Mammary epithelial cell (primary cell): Measurements from ENCODE around the gene HOXA7.

Source experiments
- EZH2 ChIP-seq: IDR thresholded peaks from 2 replicates; pipeline ENCODE4 v1.6.1; 2012; ENCODE audit warnings: low read length, inconsistent platforms, borderline replicate concordance
- TF ChIP-seq, protein P1 (sequence below), 2 donors: IDR thresholded peaks in 1 of 2; conservative IDR thresholded peaks in 1 of 2; 2 replicates each; pipeline ENCODE4 v1.5.1; 2011 to 2012; ENCODE audit warnings: inconsistent platforms in 2 of 2, low read length in 2 of 2, mild to moderate bottlenecking in 2 of 2, control low read depth in 1 of 2, low read depth in 1 of 2; ENCODE audit not compliant: insufficient read depth in 1 of 2; ENCODE audit errors: extremely low read depth in 1 of 2

DNA sequence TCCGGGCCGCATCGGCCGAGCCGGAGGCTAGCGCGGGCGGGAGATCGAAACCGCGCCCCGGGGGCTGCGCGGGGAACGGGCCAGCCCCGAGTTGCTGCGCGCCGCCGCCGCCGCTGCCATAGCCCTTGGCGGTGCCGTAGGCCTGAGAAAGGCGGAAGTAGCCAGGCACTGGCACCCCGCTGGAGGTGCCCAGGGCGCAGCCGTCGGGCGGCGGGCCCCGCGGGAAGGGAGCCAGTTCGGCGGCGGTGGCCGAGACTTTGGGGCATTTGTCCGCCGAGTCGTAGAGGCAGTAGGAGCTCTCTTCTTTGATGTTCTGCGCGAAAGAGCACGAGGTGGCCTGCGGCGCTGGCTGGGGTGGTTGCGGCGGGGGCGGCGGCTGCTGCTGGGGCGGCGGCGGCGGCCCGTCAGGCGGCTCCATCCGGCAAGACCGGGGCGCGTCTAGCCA is 17.1 kb upstream of the HOXA7 start:
- TF ChIP-seq, protein P1, sequence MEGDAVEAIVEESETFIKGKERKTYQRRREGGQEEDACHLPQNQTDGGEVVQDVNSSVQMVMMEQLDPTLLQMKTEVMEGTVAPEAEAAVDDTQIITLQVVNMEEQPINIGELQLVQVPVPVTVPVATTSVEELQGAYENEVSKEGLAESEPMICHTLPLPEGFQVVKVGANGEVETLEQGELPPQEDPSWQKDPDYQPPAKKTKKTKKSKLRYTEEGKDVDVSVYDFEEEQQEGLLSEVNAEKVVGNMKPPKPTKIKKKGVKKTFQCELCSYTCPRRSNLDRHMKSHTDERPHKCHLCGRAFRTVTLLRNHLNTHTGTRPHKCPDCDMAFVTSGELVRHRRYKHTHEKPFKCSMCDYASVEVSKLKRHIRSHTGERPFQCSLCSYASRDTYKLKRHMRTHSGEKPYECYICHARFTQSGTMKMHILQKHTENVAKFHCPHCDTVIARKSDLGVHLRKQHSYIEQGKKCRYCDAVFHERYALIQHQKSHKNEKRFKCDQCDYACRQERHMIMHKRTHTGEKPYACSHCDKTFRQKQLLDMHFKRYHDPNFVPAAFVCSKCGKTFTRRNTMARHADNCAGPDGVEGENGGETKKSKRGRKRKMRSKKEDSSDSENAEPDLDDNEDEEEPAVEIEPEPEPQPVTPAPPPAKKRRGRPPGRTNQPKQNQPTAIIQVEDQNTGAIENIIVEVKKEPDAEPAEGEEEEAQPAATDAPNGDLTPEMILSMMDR (conservative IDR thresholded peaks at IDR 0.05 in 1 of 2, IDR thresholded peaks at IDR 0.05 in 1 of 2; ENCODE audit: extremely low read depth in 1 of 2, insufficient read depth in 1 of 2, low read depth in 1 of 2, low read length in 2 of 2), result no peak
- peak; percentile 12 for TF ChIP-seq EZH2
